Astrocyte (in vitro differentiated cells and primary cell): ENCODE results near the gene CMIP. TPM values are rescaled to one million over a fixed set of nuclear protein-coding genes. Genes with fewer than 3 reads are reported as not detected.
A peak's percentile ranks its signal among the peaks of the same experiment; 100 is the strongest.

ENCODE experiments used
- DNase-seq: peaks from one replicate; pipeline ENCODE4 v3.0.0-alpha.2; 2010; ENCODE audit warnings: low read depth
- FAIRE-seq: peaks from 2 replicates; lab custom pipeline; 2011; peaks lifted over from hg19 to GRCh38; lab: Jason Lieb, UNC
- H2AFZ ChIP-seq: 2 replicates; pipeline ENCODE4 v1.6.0; 2012; ENCODE audit warnings: low read depth, low read length, inconsistent platforms
- H3K27ac ChIP-seq: 2 replicates; pipeline ENCODE4 v1.5.1; 2011; ENCODE audit warnings: low read depth, low read length, inconsistent platforms
- H3K27me3 ChIP-seq: 2 replicates; pipeline ENCODE4 v1.6.0; 2011; ENCODE audit warnings: low read length, inconsistent platforms; ENCODE audit not compliant: insufficient read depth
- H3K36me3 ChIP-seq: 2 replicates; pipeline ENCODE4 v1.5.1; 2011; ENCODE audit warnings: low read length, inconsistent platforms; ENCODE audit not compliant: insufficient read depth
- H3K4me1 ChIP-seq: 2 replicates; pipeline ENCODE4 v1.5.1; 2011; ENCODE audit warnings: low read length, inconsistent platforms; ENCODE audit not compliant: insufficient read depth
- H3K4me2 ChIP-seq: 2 replicates; pipeline ENCODE4 v1.6.0; 2012; ENCODE audit warnings: low read length, inconsistent platforms
- H3K4me3 ChIP-seq: 2 replicates; pipeline ENCODE4 v1.5.1; 2011; ENCODE audit warnings: low read depth, mild to moderate bottlenecking, low read length, inconsistent platforms; ENCODE audit not compliant: insufficient read depth
- H3K79me2 ChIP-seq: 2 replicates; pipeline ENCODE4 v1.6.0; 2012; ENCODE audit warnings: mild to moderate bottlenecking, low read length, inconsistent platforms; ENCODE audit not compliant: insufficient read depth
- H3K9ac ChIP-seq: 2 replicates; pipeline ENCODE4 v1.6.0; 2012; ENCODE audit warnings: mild to moderate bottlenecking, low read length, inconsistent platforms
- H3K9me3 ChIP-seq: 2 replicates; pipeline ENCODE4 v1.5.1; 2012; ENCODE audit warnings: low read depth, mild to moderate bottlenecking, low read length, inconsistent platforms; ENCODE audit not compliant: insufficient read depth
- H4K20me1 ChIP-seq: 2 replicates; pipeline ENCODE4 v1.6.0; 2012; ENCODE audit warnings: low read length, inconsistent platforms; ENCODE audit not compliant: insufficient read depth
- H3K27ac Mint-ChIP-seq: one replicate; pipeline ENCODE4 v1.8.0; 2021; ENCODE audit warnings: mild to moderate bottlenecking, mixed read lengths; ENCODE audit not compliant: unreplicated experiment
- H3K27me3 Mint-ChIP-seq: one replicate; pipeline ENCODE4 v1.8.0; 2021; ENCODE audit warnings: low read depth, mixed read lengths; ENCODE audit not compliant: unreplicated experiment
- H3K36me3 Mint-ChIP-seq: one replicate; pipeline ENCODE4 v1.8.0; 2021; ENCODE audit warnings: low read depth, mixed read lengths; ENCODE audit not compliant: unreplicated experiment
- H3K4me1 Mint-ChIP-seq: one replicate; pipeline ENCODE4 v1.8.0; 2021; ENCODE audit warnings: low read depth, mixed read lengths; ENCODE audit not compliant: unreplicated experiment
- H3K4me3 Mint-ChIP-seq: one replicate; pipeline ENCODE4 v1.8.0; 2021; ENCODE audit warnings: mild to moderate bottlenecking, moderate library complexity, mixed read lengths; ENCODE audit not compliant: unreplicated experiment
- H3K9me3 Mint-ChIP-seq: one replicate; pipeline ENCODE4 v1.8.0; 2021; ENCODE audit warnings: mild to moderate bottlenecking, mixed read lengths; ENCODE audit not compliant: unreplicated experiment
- EZH2 ChIP-seq: IDR thresholded peaks from 2 replicates; pipeline ENCODE4 v1.6.1; 2012; ENCODE audit warnings: mild to moderate bottlenecking, low read length, inconsistent platforms; ENCODE audit not compliant: insufficient read depth
- total RNA-seq: library from RNA; stranded (reverse); gene quantifications from 2 replicates; pipeline ENCODE4 v1.2.1, GENCODE V29; 2021
- TF ChIP-seq, protein P1 (sequence below): IDR thresholded peaks from 2 replicates; pipeline ENCODE4 v1.5.1; 2011; ENCODE audit warnings: low read depth, mild to moderate bottlenecking, inconsistent platforms, low read length, moderate library complexity; ENCODE audit not compliant: insufficient read depth

CMIP gene
- total RNA-seq, 1 donor from 2014 or later: 71.5 TPM

DNA sequence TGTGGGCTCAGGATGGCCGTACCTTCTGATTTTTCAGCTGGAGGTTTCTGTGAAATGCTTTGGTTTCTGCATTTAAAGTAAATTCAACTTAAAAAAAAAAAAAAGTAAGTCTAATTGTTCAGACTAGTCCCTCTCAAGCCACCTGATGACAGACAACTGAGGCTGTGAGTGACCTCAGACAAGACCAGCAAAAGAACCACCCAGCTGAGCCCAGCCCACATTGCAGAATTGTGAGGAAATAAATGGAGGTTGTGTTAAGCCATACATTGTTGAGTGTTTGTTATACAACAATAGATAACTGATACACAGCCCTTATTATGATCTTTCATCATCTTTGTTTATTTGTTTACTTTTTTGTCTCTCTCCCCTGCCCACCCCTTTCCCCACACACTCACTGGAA lies 44.7 kb upstream of the CMIP start:
- no peak overlapping the region for H3K4me3 Mint-ChIP-seq
- no peaks in the 10 kb centered on the region for H3K36me3 Mint-ChIP-seq
- Histone ChIP-seq H3K4me3 (no peak overlapping the region), H3K9ac (no peak overlapping the region), H3K27me3 (no peaks in the 10 kb centered on the region), H3K79me2 (no peaks in the 10 kb centered on the region), H3K36me3 (no peaks in the 10 kb centered on the region), H3K4me2 (no peak overlapping the region), H4K20me1 (no peaks in the 10 kb centered on the region), H2AFZ (no peak overlapping the region), H3K27ac (no peak overlapping the region), H3K9me3 (no peaks in the 10 kb centered on the region), H3K4me1 (peaks cover 11% of the 10 kb centered on the region)
- no peak overlapping the region for H3K27ac Mint-ChIP-seq
- no peaks in the 10 kb centered on the region for H3K27me3 Mint-ChIP-seq
- no peak for DNase-seq
- no peak for FAIRE-seq
- no peaks in the 10 kb centered on the region for H3K4me1 Mint-ChIP-seq
- TF ChIP-seq EZH2: no peak
- TF ChIP-seq, protein P1, sequence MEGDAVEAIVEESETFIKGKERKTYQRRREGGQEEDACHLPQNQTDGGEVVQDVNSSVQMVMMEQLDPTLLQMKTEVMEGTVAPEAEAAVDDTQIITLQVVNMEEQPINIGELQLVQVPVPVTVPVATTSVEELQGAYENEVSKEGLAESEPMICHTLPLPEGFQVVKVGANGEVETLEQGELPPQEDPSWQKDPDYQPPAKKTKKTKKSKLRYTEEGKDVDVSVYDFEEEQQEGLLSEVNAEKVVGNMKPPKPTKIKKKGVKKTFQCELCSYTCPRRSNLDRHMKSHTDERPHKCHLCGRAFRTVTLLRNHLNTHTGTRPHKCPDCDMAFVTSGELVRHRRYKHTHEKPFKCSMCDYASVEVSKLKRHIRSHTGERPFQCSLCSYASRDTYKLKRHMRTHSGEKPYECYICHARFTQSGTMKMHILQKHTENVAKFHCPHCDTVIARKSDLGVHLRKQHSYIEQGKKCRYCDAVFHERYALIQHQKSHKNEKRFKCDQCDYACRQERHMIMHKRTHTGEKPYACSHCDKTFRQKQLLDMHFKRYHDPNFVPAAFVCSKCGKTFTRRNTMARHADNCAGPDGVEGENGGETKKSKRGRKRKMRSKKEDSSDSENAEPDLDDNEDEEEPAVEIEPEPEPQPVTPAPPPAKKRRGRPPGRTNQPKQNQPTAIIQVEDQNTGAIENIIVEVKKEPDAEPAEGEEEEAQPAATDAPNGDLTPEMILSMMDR: no peak
- H3K9me3 Mint-ChIP-seq: no peaks in the 10 kb centered on the region

DNA sequence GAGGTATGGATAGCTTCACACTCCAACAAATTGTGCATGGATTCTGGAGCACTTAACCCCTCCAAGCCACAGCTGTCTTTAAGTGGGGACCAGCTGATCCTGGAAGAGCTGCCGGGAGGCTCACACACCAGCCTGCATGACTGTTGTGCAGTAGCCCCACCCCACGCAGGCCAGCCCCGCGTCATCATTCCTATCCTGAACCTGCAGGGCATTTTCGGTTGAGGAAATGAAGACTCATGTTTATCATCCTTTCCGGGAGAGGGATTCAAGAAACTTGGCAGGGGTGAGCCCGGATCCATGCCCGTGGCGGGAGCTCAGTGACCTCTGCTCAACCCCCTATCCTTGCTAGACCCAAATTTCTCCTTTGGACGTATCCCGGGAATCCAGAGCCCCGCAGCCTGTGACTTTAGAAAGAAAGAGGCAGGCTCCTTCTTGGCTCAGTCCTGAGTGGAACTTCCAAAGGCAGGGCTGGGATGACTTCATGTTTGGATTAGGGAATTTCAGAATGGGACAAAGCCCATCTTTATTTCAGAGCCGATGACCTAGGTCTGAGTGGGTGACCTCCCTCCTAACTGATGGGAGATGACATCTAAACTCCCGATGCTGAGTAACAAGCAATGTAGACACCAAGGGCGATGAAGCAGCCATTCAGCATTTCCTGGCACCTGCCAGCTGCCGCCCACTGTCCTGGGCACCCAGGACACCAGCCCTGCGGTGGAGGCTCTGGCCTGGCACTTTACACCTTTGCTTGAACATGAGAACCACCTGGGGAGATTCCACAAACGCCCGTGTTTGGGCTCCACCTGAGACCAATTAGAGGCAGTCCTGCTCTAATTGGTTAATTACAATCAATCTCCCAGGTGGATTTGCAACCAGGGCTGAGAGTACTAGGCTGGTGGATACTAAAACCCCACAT lies 43.3 kb upstream of the CMIP start:
- peaks cover 14% of the 10 kb centered on the region for H3K4me1 ChIP-seq
- FAIRE-seq: no peak
- peak overlapping the region; percentile 40 for H3K4me2 ChIP-seq
- no peaks in the 10 kb centered on the region for H3K9me3 ChIP-seq
- no peaks in the 10 kb centered on the region for H3K36me3 Mint-ChIP-seq
- H3K36me3 ChIP-seq: no peaks in the 10 kb centered on the region
- no peak overlapping the region for H3K4me3 ChIP-seq
- no peak for TF ChIP-seq EZH2
- TF ChIP-seq, protein P1: no peak
- no peak overlapping the region for H2AFZ ChIP-seq
- H4K20me1 ChIP-seq: no peaks in the 10 kb centered on the region
- no peaks in the 10 kb centered on the region for H3K79me2 ChIP-seq
- no peak overlapping the region for H3K27ac Mint-ChIP-seq
- no peak overlapping the region for H3K27ac ChIP-seq
- peaks cover 6% of the 10 kb centered on the region for H3K4me1 Mint-ChIP-seq
- H3K27me3 ChIP-seq: no peaks in the 10 kb centered on the region
- no peaks in the 10 kb centered on the region for H3K27me3 Mint-ChIP-seq
- DNase-seq: peak; percentile 66
- no peaks in the 10 kb centered on the region for H3K9me3 Mint-ChIP-seq
- H3K9ac ChIP-seq: peak overlapping the region; percentile 25
- no peak overlapping the region for H3K4me3 Mint-ChIP-seq

DNA sequence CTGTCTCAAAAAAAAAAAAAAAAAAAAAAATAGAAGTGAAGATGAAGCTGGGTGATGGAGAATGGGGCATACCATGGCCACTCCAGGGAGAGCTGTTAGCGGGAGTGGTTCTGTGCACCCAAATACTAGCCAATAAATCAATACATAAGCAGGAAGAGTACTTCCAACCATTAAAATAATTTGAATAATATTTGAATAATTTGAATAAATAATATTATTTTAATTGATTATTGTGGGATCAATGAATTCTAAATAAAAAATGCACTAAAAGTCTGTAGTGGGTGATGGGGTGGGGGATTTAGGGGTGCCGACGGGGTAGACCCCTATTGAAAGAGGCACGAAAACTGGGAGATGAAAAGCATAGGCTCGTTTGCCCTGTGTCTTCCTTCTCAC lies 41.4 kb upstream of the CMIP start:
- H3K27me3 Mint-ChIP-seq: no peaks in the 10 kb centered on the region
- no peak overlapping the region for H3K4me3 ChIP-seq
- no peaks in the 10 kb centered on the region for H3K36me3 Mint-ChIP-seq
- no peaks in the 10 kb centered on the region for H3K27me3 ChIP-seq
- no peak overlapping the region for H3K27ac Mint-ChIP-seq
- H3K4me1 Mint-ChIP-seq: peaks cover 13% of the 10 kb centered on the region
- no peak overlapping the region for H3K4me3 Mint-ChIP-seq
- no peaks in the 10 kb centered on the region for H3K79me2 ChIP-seq
- H3K9me3 ChIP-seq: no peaks in the 10 kb centered on the region
- H3K4me2 ChIP-seq: peak overlapping the region; percentile 80
- TF ChIP-seq EZH2: no peak
- TF ChIP-seq, protein P1: no peak
- H3K9me3 Mint-ChIP-seq: no peaks in the 10 kb centered on the region
- FAIRE-seq (no peak), DNase-seq (no peak)
- no peaks in the 10 kb centered on the region for H4K20me1 ChIP-seq
- H3K4me1 ChIP-seq: peaks cover 25% of the 10 kb centered on the region
- no peak overlapping the region for H2AFZ ChIP-seq
- H3K27ac ChIP-seq: no peak overlapping the region
- H3K9ac ChIP-seq: peak overlapping the region; percentile 50
- no peaks in the 10 kb centered on the region for H3K36me3 ChIP-seq
